WI38 (cell line): ENCODE data around the gene ISLR.

Experiments used
- H3K4me3 ChIP-seq: 2 replicates; pipeline ENCODE4 v1.5.1; 2011; ENCODE audit warnings: low read depth, mild to moderate bottlenecking, control low read depth, low read length
- TF ChIP-seq, protein P1 (sequence below): IDR thresholded peaks from 2 replicates; pipeline ENCODE4 v1.5.1; 2012; ENCODE audit warnings: low read depth, mild to moderate bottlenecking, control low read depth, low read length

Gene ISLR

DNA sequence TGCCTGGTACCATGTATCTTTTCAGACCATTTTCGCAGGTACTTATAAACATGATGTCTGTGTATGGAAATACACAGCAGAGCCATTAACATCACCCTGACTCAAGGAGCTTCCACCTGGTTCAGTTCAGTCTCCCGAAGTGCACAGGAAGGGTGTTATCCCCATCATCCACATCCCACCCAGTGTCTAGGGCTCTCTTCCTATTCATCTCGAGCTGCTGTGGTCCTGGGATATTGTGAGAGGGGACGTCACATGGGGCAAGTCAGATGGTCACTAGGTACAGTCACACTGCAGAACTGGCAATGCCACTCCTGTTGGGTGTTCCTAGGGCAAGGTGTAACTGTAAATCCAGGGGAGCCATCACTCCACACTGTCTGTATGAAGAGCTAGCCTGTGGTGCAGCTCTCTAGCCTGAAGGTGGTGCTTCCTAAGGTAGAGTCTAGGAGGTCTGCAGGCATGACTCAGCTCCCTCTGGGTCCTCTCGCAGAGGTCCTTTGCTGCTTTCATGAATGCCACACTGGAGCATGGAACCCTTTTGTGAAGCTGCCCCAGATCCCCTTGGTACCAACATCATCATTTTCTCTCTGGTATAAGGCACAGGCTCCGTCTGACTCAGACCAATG is 29.2 kb upstream of the ISLR start:
- H3K4me3 ChIP-seq, result no peak overlapping the region
- TF ChIP-seq, protein P1, sequence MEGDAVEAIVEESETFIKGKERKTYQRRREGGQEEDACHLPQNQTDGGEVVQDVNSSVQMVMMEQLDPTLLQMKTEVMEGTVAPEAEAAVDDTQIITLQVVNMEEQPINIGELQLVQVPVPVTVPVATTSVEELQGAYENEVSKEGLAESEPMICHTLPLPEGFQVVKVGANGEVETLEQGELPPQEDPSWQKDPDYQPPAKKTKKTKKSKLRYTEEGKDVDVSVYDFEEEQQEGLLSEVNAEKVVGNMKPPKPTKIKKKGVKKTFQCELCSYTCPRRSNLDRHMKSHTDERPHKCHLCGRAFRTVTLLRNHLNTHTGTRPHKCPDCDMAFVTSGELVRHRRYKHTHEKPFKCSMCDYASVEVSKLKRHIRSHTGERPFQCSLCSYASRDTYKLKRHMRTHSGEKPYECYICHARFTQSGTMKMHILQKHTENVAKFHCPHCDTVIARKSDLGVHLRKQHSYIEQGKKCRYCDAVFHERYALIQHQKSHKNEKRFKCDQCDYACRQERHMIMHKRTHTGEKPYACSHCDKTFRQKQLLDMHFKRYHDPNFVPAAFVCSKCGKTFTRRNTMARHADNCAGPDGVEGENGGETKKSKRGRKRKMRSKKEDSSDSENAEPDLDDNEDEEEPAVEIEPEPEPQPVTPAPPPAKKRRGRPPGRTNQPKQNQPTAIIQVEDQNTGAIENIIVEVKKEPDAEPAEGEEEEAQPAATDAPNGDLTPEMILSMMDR, result no peak

DNA sequence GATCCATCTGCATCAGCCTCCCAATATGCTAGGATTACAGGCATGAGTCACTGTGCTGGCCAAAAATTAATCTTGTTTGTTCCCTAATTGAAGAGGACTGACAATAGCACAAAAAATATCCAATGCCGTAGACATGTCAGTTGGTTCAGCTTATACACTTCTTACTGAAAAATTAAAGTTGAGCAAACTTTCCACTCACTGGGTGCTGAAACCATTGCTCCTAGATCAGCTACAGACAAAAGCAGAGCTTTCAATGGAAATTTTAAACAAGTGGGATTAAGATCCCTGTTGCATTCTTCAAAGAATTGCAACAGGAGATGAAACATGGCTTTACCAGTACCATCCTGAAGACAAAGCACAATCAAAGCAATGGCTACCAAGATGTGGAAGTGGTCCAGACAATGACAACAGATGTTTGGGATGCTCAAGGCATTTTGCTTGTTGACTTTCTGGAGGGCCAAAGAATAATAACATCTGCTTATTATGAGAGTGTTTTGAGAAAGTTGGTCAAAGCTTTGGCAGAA is 27.2 kb upstream of the ISLR start:
- TF ChIP-seq, protein P1, result no peak
- no peak overlapping the region for H3K4me3 ChIP-seq

DNA sequence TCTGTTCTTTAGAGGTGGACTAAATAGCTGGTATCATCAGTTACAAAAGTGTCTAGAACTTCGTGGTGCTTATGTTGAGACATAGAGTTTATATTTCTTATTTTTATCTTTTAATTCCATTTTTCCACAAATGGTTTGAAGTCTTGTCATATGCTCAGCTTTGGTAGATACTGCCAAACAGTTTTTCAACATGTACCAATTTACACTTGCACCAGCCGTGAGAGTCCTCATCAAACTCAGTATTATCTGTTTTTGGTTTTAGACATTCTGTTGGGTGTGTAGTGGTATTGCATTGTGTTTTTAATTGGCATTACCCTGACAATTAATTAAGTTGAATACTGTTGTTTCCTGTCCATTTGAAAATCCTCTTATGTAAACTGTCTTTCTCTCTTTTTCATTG is 26.5 kb upstream of the ISLR start:
- no peak overlapping the region for H3K4me3 ChIP-seq
- TF ChIP-seq, protein P1, result no peak

DNA sequence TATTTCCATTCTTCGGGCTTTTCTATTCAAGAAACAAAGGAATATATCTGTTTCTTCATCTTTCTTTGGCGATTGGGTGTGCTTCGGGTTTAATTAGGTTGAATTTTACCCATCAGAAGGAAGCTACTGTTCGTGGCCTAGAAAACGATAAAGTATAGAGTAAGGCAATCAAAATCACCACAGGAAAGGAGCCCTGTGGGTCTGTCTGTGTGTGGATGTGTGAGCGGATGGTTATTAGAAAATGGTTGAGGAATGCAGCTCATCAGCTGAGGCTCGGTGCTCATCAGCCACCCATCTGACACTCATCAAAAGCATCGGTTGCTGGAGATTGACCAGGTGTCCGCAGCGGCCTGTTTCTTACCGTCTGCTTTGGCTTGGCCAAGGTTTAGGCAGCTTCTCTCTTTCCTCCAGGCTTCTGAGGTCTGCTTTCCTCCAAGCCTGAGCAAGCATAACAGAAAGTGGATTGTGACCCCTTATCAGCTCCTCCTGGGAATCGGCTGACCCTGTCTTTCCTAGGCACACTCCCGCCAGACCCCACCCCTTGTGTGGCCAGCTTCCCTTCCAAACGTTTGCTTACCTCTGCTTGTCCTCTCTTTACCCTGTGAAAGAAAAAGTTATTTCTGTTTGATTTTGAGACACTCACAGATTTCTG is 17.6 kb upstream of the ISLR start:
- TF ChIP-seq, protein P1, result no peak
- H3K4me3 ChIP-seq, result no peak overlapping the region

DNA sequence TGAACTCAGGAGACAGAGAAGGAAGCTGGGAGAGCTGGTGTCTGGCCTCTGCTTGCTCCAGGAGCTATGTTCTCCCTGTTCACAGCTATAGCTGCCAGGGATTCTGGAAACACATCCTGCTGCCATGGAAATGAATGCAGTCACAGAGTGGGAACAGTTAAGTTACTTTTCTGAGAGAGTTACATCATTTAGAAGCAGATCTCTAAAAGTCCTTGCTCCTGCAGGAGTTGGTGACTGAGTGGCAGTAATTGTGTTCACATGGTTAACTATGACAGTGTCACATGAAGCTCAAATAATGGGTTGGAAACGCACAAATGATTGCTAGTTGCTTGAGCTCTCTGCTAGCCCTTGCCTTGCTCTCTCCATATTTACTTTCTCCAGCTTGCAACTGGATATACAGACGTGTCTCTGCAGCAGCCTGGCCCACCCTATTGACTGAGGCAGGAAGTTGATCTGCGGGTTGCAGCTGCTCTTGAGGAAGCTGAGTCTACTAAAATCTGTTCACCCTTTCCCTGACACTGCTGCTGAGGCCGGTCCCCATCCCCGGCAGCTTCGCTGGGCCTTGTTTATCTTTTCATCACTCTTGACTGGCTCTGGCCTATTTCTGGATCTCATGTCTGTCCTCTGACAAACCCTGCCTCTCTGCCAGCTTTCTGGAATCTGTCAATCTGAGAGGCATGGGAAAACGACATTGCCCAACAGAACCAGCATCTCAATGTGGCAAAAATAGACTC is 16.7 kb upstream of the ISLR start:
- H3K4me3 ChIP-seq, result no peak overlapping the region
- TF ChIP-seq, protein P1, result no peak

DNA sequence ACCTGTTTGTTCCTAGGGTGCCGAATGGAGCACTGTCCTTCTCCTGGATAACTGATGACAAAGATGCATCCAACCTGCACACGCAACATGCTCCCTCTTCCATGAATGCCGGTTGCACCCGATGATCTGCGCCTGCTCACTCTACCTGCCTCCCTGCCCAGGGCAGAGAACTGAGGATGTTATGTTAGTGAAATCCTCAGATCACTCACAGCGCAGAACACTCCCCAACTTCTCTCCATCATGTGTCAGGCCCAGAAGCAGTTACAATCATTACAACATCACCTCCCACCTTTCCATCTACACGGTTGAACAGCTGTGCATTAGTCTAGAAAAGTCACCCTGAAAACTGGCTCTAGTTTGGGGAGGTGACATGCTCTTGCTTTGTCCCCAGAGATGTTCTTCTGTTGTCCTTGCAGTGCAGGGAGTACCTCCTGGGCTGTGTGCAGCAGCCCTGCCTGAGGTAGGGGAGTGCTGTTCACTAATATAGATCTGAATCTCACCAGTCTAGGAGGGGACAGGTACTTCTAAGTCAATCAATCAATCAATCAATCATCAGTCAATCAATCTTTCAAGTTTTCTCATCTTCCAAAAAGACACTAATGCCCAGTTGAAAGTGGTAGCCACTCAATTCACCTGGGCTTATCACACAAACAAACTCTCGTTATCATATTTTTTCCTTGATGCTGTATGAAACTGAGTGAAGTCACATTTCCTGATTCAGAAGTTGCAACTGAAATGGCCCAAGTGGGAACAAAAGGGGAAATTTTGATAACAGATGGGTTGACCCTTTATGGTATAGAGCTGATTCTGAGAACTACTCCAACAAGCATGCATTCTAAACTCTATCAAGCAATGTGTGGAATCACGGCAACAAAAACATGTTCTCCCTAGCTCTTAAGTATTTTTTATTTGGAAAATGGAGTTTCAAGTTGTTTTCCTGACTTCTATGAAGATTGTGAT is 15.4 kb upstream of the ISLR start:
- H3K4me3 ChIP-seq, result no peak overlapping the region
- TF ChIP-seq, protein P1, result no peak
